ENCODE measurements around the gene TBC1D22B. TPM values are rescaled to one million over a fixed set of nuclear protein-coding genes. Genes with fewer than 3 reads are reported as not detected.
A peak's percentile ranks its signal among the peaks of the same experiment; 100 is the strongest.

Gene TBC1D22B
- polyA plus RNA-seq, 1 of the 3 experiments (the other 2 are of a cell fraction): 5.3 TPM

DNA sequence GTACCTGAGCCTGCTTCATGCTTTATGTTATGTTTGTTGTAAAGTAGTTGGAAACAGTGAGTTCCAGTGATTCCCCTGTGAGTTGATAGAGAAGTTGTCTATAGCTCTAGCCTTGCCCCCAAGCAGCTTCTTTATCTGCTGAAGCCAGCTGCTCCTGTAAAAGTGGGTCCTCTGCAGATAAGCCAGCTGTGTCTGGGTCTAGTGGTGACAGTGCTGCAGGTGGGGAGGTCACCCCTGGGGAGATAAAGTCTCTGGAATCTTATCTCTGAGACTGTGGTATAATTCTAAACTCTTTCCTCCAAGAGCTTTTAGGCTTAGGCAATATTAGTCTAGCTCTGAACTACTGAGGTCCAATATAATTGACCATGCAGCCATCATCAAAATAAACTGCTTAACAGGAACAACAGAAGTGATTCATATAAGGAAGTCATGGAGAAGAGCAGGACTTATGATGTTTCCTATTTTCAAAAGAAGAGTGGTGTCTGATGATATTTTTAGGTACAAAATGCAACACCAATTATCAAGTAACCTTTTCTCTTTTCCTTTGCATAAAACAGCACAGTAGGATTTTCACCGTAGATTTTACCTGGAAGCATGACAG lies 44.6 kb downstream of the TBC1D22B start:
- H3K4me1 ChIP-seq (ENCODE audit: control insufficient read depth in 1 of 2, insufficient read depth in 2 of 2, low read depth in 1 of 2, low read length in 1 of 2): peaks cover 0 to 2% of the 10 kb centered on the region in 2 experiments; a peak in 1 of 4 replicates
- no peaks in the 10 kb centered on the region for H3F3A ChIP-seq (replicated peaks; ENCODE audit: insufficient read depth)
- POLR2A ChIA-PET: no interaction called here
- 100% methylated on average over 1 of the region's 1 CpG for WGBS (ENCODE audit: low lambda C conversion rate)
- no peak for DNase-seq
- H3K9ac ChIP-seq: no peak overlapping the region
- no peaks in the 10 kb centered on the region for H3K9me3 ChIP-seq
- H3K4me3 ChIP-seq (ENCODE audit: low read depth in 2 of 2, low read length in 1 of 2): no peak overlapping the region
- H3K79me2 ChIP-seq (ENCODE audit: insufficient read depth): no peaks in the 10 kb centered on the region
- CTCF ChIA-PET: interaction anchor here (0.8 to 5.9 kb wide), 5 partner anchors 12 to 399 kb away, joined by 3 to 43 read pairs (median 6); no protein-coding TSS in a partner anchor
- H3K27me3 ChIP-seq (ENCODE audit: insufficient read depth): no peaks in the 10 kb centered on the region
- no peak overlapping the region for H3K4me2 ChIP-seq
- H3K27ac ChIP-seq (ENCODE audit: low read depth in 2 of 2, low read length in 1 of 2): no peak overlapping the region
- H3K36me3 ChIP-seq (replicated peaks in 1 of 2; ENCODE audit: control insufficient read depth in 1 of 2, insufficient read depth in 2 of 2, low read length in 1 of 2): peaks cover 24 to 32% of the 10 kb centered on the region in 2 experiments
- TF ChIP-seq ELF1 (IDR thresholded peaks at IDR 0.05): no peak
- TF ChIP-seq NFIC (IDR thresholded peaks at IDR 0.05; ENCODE audit: borderline replicate concordance): no peak
- no peak for TF ChIP-seq RFX5 (IDR thresholded peaks at IDR 0.05; ENCODE audit: low read length)
- TF ChIP-seq, protein P1, sequence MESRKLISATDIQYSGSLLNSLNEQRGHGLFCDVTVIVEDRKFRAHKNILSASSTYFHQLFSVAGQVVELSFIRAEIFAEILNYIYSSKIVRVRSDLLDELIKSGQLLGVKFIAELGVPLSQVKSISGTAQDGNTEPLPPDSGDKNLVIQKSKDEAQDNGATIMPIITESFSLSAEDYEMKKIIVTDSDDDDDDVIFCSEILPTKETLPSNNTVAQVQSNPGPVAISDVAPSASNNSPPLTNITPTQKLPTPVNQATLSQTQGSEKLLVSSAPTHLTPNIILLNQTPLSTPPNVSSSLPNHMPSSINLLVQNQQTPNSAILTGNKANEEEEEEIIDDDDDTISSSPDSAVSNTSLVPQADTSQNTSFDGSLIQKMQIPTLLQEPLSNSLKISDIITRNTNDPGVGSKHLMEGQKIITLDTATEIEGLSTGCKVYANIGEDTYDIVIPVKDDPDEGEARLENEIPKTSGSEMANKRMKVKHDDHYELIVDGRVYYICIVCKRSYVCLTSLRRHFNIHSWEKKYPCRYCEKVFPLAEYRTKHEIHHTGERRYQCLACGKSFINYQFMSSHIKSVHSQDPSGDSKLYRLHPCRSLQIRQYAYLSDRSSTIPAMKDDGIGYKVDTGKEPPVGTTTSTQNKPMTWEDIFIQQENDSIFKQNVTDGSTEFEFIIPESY (IDR thresholded peaks at IDR 0.05; ENCODE audit: borderline replicate concordance, low read depth): no peak
- no peaks in the 10 kb centered on the region for H3K9me2 ChIP-seq
- no peaks in the 10 kb centered on the region for H4K20me1 ChIP-seq (ENCODE audit: insufficient read depth)
- no peak overlapping the region for H2AFZ ChIP-seq (ENCODE audit: low read depth)

DNA sequence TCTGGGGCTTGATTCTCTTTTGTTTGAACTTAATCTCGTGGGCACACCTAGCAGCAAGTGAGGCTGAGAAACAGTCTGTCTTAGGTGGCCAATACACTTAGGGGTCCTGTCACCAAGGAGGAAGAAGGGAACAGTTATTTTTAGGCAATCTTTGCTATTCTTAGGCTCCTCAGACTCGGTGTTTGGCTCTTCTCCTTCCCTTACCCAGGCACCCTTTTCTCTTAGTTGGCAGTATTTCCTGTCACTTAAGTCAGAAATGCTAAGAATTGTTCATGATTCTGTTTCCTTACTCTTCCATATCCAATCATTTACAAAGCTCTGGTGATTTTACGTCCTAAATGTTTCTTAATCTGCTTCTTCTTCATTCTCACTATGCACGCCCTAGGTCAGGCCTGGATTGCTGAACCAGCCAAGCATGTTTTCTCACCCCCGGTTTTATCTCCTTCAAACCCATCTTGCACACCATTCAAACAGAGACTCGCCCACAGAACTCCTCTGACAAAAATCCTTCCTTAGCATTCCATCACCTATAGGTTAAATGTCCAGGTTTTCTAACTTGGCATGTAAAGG lies 45.6 kb downstream of the TBC1D22B start:
- Histone ChIP-seq H3K79me2 (ENCODE audit: insufficient read depth) (no peaks in the 10 kb centered on the region), H3K9me2 (no peaks in the 10 kb centered on the region), H3K36me3 (replicated peaks in 1 of 2; ENCODE audit: control insufficient read depth in 1 of 2, insufficient read depth in 2 of 2, low read length in 1 of 2) (peaks cover 21 to 30% of the 10 kb centered on the region in 2 experiments), H3K9ac (no peak overlapping the region), H2AFZ (ENCODE audit: low read depth) (no peak overlapping the region), H3K4me2 (no peak overlapping the region), H4K20me1 (ENCODE audit: insufficient read depth) (no peaks in the 10 kb centered on the region), H3K9me3 (no peaks in the 10 kb centered on the region), H3F3A (replicated peaks; ENCODE audit: insufficient read depth) (peaks cover under 1% of the 10 kb centered on the region), H3K4me1 (ENCODE audit: control insufficient read depth in 1 of 2, insufficient read depth in 2 of 2, low read depth in 1 of 2, low read length in 1 of 2) (peaks cover 2% of the 10 kb centered on the region in 2 experiments; a peak in 2 of 4 replicates), H3K4me3 (ENCODE audit: low read depth in 2 of 2, low read length in 1 of 2) (no peak overlapping the region), H3K27me3 (ENCODE audit: insufficient read depth) (no peaks in the 10 kb centered on the region), H3K27ac (ENCODE audit: low read depth in 2 of 2, low read length in 1 of 2) (no peak overlapping the region; a peak in 1 of 4 replicates)
- POLR2A ChIA-PET: no interaction called here
- CTCF ChIA-PET: interaction anchor here (0.6 to 5.9 kb wide), 12 partner anchors 10 to 398 kb away, joined by 3 to 43 read pairs (median 4); no protein-coding TSS in a partner anchor
- WGBS (ENCODE audit: low lambda C conversion rate): 69% methylated on average over 6 of the region's 6 CpGs
- TF ChIP-seq MEF2A (IDR thresholded peaks at IDR 0.05; ENCODE audit: borderline replicate concordance, low read depth): no peak
- TF ChIP-seq RFX5 (IDR thresholded peaks at IDR 0.05; ENCODE audit: low read length): no peak
- no peak for DNase-seq

DNA sequence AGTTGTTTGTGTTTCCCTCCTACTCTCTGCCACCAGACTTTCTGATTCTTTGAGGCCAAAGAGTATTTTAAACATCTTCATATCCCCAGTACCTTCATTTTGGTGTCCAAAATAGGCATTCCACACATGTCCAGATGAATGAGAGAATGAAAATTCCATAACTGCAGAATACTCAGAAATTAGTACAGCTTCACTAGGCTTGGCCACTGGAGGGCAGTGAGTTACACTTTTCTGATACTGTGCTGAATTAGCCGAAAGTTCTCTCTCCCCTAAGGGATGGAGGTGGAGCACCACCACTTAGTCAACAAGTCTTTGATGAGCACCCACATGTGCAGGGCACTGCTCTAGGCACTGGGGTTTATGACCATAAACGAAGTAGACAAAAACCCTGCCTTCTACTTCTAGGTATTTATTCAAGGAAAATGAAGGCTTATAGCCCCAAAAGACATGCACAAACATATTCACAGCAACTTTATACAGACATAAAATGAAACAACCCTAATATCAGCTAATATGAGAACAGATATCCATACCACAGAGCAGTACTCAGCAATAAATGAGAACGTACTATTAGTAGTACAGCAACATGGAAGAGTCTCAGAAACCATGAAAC lies 46.4 kb downstream of the TBC1D22B start:
- WGBS (ENCODE audit: low lambda C conversion rate): 46% methylated on average over 3 of the region's 3 CpGs
- Histone ChIP-seq H3K4me3 (ENCODE audit: low read depth in 2 of 2, low read length in 1 of 2) (no peak overlapping the region), H3K27ac (ENCODE audit: low read depth in 2 of 2, low read length in 1 of 2) (no peak overlapping the region), H3K27me3 (ENCODE audit: insufficient read depth) (no peaks in the 10 kb centered on the region), H3K36me3 (replicated peaks in 1 of 2; ENCODE audit: control insufficient read depth in 1 of 2, insufficient read depth in 2 of 2, low read length in 1 of 2) (peaks cover 19 to 30% of the 10 kb centered on the region in 2 experiments), H3K9me3 (no peaks in the 10 kb centered on the region), H4K20me1 (ENCODE audit: insufficient read depth) (no peaks in the 10 kb centered on the region), H3K79me2 (ENCODE audit: insufficient read depth) (no peaks in the 10 kb centered on the region), H3K9ac (no peak overlapping the region), H3F3A (replicated peaks; ENCODE audit: insufficient read depth) (peaks cover 2% of the 10 kb centered on the region), H3K4me2 (no peak overlapping the region), H3K9me2 (no peaks in the 10 kb centered on the region), H2AFZ (ENCODE audit: low read depth) (no peak overlapping the region), H3K4me1 (ENCODE audit: control insufficient read depth in 1 of 2, insufficient read depth in 2 of 2, low read depth in 1 of 2, low read length in 1 of 2) (peaks cover 2 to 10% of the 10 kb centered on the region in 2 experiments)
- ChIA-PET POLR2A (no interaction called here), CTCF (interaction anchor here (0.6 to 5.9 kb wide), 16 partner anchors 10 to 422 kb away, joined by 3 to 43 read pairs (median 3); no protein-coding TSS in a partner anchor)
- DNase-seq: peak; percentile 50
- TF ChIP-seq TEAD4 (IDR thresholded peaks at IDR 0.05; ENCODE audit: borderline replicate concordance, insufficient read depth) (no peak), NRF1 (IDR thresholded peaks at IDR 0.05; ENCODE audit: low read depth, low read length) (no peak), GABPA (IDR thresholded peaks at IDR 0.05; ENCODE audit: low read depth) (no peak), EZH2phosphoT487 (IDR thresholded peaks at IDR 0.05; ENCODE audit: borderline replicate concordance, low read depth) (no peak), CHD2 (IDR thresholded peaks at IDR 0.05; ENCODE audit: low read length, partially characterized antibody) (no peak), RAD21 (IDR thresholded peaks at IDR 0.05; ENCODE audit: low read length) (peak; percentile 63), POLR2AphosphoS5 (IDR thresholded peaks at IDR 0.05; ENCODE audit: low read depth, low read length) (no peak), JUND (IDR thresholded peaks at IDR 0.05) (no peak), RFX5 (IDR thresholded peaks at IDR 0.05; ENCODE audit: low read length) (no peak), TAF1 (IDR thresholded peaks at IDR 0.05; ENCODE audit: borderline replicate concordance, low read depth, low read length) (no peak), MXI1 (IDR thresholded peaks at IDR 0.05; ENCODE audit: low read depth, low read length) (no peak), RXRA (IDR thresholded peaks at IDR 0.05; ENCODE audit: borderline replicate concordance, low read depth) (no peak), ELF1 (IDR thresholded peaks at IDR 0.05) (no peak)
- TF ChIP-seq, protein P2, sequence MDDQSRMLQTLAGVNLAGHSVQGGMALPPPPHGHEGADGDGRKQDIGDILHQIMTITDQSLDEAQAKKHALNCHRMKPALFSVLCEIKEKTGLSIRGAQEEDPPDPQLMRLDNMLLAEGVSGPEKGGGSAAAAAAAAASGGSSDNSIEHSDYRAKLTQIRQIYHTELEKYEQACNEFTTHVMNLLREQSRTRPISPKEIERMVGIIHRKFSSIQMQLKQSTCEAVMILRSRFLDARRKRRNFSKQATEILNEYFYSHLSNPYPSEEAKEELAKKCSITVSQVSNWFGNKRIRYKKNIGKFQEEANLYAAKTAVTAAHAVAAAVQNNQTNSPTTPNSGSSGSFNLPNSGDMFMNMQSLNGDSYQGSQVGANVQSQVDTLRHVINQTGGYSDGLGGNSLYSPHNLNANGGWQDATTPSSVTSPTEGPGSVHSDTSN (IDR thresholded peaks at IDR 0.05): no peak
- TF ChIP-seq, protein P3, sequence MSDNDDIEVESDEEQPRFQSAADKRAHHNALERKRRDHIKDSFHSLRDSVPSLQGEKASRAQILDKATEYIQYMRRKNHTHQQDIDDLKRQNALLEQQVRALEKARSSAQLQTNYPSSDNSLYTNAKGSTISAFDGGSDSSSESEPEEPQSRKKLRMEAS (IDR thresholded peaks at IDR 0.05; ENCODE audit: low read depth): no peak
